GM12801 (cell line): ENCODE data around the gene GALNT12.

Source experiments
- TF ChIP-seq, protein P1 (sequence below): IDR thresholded peaks from one replicate; pipeline ENCODE4 v1.5.1; 2011; ENCODE audit warnings: control low read depth; ENCODE audit not compliant: insufficient read length; ENCODE audit errors: extremely low read depth

Gene GALNT12, protein sequence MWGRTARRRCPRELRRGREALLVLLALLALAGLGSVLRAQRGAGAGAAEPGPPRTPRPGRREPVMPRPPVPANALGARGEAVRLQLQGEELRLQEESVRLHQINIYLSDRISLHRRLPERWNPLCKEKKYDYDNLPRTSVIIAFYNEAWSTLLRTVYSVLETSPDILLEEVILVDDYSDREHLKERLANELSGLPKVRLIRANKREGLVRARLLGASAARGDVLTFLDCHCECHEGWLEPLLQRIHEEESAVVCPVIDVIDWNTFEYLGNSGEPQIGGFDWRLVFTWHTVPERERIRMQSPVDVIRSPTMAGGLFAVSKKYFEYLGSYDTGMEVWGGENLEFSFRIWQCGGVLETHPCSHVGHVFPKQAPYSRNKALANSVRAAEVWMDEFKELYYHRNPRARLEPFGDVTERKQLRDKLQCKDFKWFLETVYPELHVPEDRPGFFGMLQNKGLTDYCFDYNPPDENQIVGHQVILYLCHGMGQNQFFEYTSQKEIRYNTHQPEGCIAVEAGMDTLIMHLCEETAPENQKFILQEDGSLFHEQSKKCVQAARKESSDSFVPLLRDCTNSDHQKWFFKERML

DNA sequence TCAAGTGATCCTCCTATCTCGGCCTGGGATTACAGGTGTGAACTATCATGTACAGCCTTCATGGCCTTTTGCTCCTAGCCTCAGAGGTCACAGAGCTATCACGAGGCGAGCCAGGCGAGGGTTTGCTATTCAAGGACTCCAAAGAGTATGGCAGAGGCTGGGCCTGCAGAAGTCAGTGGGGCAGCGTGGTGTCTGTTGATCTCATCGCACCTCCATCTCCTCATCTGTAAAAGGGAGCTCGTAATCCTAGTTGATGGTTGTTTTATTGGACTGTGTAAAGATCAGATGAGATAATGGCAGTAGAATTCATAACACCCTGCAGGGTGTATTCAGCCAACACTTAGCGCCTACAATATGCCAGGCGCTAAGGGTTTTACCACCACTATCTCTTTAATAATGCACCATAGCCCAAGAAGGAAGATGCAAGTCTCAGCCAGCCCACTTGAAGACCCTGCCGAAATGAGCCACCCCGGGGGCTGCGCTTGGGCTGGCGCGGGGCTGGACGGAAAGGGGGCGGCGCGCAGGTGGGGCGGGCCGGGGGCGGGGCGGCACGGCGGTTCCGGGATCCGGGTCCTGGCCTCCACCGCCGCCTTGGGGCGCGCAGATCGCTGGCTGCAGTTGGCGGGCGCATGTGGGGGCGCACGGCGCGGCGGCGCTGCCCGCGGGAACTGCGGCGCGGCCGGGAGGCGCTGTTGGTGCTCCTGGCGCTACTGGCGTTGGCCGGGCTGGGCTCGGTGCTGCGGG is at the start of gene GALNT12:
TSS of gene GALNT12 (plus strand) at position 601 of the 744 bp plus-strand sequence. CDS start at position 630, 29 bp downstream.
- TF ChIP-seq, protein P1, sequence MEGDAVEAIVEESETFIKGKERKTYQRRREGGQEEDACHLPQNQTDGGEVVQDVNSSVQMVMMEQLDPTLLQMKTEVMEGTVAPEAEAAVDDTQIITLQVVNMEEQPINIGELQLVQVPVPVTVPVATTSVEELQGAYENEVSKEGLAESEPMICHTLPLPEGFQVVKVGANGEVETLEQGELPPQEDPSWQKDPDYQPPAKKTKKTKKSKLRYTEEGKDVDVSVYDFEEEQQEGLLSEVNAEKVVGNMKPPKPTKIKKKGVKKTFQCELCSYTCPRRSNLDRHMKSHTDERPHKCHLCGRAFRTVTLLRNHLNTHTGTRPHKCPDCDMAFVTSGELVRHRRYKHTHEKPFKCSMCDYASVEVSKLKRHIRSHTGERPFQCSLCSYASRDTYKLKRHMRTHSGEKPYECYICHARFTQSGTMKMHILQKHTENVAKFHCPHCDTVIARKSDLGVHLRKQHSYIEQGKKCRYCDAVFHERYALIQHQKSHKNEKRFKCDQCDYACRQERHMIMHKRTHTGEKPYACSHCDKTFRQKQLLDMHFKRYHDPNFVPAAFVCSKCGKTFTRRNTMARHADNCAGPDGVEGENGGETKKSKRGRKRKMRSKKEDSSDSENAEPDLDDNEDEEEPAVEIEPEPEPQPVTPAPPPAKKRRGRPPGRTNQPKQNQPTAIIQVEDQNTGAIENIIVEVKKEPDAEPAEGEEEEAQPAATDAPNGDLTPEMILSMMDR: no peak

DNA sequence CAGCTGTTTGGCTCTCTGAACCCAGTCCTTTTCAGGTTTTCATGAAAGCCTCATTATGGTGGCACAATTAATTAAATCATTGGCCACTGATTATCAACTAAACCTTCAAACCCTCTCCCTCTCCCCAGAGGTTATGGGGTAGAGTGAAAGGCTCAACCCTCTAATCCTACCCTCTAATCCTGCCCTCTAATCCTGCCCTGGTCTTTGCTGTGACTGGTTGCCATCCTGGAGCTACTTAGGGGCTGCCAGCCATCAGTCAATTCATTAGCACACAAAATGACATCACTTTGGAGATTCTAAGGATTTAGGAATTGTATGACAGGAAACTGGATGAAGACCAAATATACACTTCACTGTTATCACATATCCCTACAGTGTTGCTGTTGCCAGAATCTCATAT is 47.2 kb upstream of the GALNT12 start:
- TF ChIP-seq, protein P1: no peak

DNA sequence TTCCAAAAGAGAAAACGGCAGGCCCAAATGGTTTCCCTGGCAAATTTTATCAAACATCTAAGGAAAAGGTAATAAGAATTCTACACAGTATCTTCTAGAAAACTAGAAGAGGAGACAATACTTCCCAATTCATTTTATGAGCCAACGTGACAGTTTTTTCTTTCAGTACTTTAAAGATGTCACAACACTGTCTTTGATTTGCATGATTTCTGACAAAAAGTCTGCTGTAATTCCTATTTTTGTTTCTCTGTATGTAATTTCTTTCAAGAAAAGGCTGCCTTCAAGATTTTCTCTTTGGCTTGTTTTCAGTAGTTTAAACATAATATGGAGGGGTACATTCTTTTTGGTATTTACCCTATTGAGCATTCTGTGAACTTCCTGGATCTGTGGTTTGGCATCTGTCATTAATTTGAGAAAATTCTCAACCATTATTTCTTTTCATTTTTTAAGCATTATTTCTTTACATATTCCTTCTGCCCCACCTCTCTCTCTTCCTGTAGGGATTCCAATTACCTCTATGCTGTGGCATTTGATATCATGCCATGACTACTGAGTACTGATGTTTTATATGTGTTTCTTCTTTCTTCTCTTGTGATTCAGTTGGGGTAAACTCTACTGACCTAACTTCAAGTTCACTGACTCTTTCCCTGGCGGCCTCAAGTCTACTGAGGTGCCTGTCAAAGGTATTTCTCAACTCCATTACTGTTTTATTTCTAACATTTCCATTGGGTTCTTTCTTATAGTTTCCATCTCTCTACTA is 43.3 kb upstream of the GALNT12 start:
- TF ChIP-seq, protein P1: no peak

DNA sequence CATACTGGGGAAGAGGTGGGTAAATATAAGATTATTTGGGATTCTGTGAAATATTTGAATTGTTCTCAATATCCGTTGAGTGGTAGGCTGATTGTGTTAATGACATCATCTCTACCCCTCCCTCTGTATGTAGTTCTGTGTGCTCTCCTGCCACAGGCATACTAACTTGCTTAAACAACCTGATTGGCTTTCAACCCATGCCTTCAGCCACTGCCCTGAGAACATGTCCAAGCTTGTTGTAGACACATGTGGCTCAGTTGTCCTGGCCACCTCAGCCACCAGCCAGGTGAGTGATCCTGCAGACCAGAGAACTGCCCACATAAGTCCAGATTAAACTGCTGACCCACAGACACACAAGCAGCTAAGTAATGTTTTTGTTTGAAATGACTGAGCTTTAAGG is 42.2 kb upstream of the GALNT12 start:
- TF ChIP-seq, protein P1: no peak

DNA sequence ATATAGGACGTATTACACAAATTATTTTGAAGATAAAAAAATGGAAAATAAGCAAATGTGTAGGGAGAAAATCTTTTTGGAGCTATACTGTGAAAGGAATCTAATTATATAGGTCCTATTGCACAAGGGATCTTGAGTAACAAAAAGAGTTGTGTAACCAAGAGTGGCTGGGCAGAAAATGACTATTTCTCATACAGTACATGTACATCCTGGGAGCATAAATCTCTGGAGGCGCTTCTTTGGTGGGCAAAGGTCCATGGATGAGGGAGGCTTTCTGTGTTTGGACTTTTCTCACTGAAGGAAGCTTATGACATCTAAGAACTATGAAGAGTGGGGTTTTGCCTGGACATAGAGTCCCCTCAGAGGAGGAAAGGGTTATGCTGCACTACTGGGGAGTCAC is 40.9 kb upstream of the GALNT12 start:
- TF ChIP-seq, protein P1: no peak

DNA sequence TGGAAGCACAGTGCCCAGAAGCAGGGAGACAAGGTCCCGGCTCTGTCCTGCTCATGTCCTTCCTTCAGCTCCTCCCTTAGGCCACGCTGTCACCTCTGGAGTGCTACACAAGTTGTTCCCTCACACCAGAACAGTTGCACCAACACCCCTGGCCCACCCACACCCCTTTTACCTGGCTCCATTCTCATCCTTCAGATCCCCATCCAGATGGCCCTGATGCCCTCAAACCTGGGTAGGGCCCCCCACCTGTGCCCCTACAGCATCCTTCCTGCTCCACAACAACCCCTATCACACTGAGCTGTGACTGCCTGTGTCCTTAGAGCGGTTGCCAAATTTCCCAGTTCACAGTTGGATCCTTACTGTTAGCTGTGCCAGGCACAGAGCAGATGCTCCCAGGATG is 40.3 kb upstream of the GALNT12 start:
- TF ChIP-seq, protein P1: no peak

DNA sequence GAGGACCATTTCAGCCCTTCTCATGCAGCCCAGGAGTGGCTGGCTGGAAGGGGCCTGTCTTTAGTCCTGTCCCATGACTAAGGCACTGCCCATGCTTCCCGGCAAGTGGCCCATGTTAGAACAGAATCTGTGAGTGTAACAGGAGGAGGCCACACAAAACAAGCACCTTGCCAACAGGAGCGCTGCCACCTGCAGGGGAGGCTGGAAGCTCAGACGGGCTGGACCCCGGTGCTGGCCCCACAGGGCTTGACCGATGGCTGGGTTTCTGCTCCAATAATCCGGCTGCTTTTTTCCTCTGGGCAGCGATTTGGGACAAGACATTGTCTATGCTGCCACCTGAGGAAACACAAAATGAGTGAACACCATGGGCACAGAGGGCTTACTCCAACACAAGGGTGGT is 39.6 kb upstream of the GALNT12 start:
- TF ChIP-seq, protein P1: no peak
